Stimulated activated CD8-positive, alpha-beta memory T cell treated with anti-CD3 and anti-CD28 coated beads, Interleukin-15, amount 100 ng/mL, for 24 hours (primary cell): Measurements from ENCODE around the gene RAB31.

Experiments
- DNase-seq: peaks from one replicate; pipeline ENCODE4 v3.0.0-alpha.2; 2020; ENCODE audit warnings: low read depth

RAB31 gene

DNA sequence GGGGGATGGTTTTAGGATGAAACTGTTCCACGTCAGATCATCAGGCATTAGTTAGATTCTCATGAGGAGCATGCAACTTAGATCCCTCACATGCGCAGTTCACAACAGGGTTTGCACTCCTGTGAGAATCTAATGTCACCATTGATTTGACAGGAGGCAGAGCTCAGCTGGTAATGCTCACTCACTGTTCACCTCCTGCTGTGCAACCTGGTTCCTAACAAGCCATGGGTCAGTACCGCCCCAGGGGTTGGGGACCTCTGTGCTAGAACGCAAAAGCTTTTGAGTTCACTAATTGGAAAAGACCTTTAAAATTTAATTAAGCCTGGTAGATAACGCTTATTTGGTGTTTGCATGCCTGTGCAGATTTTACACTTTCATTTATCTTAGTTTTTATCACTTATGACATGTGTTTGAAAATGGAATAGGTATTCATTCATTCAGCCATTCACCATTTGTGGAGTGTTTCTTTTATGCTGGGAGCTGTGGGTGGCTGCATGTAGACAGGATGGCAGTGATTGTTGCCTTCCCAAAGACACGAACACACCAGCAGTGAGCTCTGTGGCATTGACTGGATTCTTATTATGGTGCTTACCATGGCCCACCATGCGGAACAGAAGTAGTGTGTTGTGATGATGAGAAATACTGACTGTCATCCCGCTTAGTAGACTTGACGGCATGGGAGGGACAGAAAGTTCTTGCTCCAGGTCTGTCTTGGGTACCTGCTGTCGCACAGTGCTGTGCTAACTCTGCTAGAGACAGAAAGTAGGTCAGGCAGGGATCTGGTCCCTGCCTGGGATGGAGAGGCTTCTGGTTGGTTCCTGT is 6.4 kb downstream of the RAB31 start:
- no peak for DNase-seq

GRCh38 chr18:9715088-9715343 is 6.9 kb downstream of the RAB31 start:
- no peak for DNase-seq

DNA sequence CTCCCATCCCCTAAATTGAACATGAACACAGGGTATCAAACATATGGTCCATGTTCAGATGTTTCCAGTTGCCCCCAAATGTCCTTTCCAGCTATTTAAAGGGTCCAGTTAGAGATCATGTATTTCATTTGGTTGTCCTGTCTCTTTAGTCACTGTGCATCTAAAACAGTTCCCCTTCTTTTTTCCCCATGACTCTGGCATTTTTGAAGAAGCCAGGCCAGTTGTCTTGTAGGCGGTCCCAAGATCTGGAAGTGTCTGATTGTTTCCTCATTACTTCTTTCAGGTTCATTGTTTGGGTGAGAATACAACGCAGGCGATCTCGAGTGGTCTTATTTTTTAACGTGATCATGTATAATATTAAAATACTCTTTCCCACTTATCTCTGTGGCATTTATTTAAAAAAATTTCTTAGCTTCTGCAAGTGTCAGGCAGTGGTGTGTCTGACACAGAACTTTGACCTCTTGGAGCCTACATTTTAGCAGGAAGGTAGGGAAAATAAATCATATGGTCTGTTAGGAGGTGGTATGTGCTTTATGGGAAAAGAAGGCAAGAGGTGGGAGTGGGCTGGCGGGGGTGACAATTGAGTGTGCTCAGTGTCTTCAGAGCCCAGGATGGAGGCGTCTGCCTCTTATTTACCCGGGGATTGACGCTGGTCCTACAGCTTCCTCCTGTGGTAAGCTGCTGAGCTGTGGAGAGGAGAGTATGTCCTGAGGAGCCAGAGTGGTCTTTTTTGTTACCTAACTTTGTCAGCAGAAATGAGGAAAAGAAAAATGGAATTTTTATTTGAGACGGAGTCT is 8.1 kb downstream of the RAB31 start:
- no peak for DNase-seq

DNA sequence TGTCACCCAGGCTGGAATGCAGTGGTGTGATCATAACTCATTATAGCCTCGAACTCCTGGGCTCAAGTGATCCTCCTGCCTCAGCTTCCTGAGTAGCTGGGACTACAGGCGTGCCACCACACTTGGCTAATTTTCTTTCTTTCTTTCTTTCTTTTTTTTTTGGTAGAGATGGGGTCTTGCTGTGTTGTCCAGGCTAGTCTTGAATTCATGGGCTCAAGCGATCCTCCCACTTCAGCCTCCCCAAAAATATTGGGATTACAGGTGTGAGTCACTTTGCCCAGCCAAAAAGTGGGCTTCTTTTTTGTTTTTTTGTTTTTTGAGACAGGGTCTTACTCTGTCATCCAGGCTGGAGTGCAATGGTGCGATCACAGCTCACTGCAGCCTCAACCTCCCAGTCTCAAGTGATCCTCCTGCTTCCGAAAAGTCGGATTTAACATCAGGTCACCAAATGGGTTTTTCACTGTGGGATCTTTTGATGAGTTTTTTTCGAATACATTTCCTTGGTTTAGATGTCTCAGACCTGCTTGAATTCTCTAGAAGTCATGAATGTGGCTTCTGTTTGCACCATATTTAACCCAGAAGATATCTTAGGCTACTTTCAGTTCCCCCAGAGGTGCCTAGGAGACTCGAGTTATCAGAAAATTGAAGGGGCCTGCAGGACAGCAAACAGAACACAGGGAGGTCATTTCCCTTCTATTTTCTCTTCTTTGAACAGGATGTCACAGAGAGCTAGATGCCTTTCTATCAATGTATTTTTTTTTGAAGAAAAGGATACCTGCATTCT is 8.9 kb downstream of the RAB31 start:
- no peak for DNase-seq

DNA sequence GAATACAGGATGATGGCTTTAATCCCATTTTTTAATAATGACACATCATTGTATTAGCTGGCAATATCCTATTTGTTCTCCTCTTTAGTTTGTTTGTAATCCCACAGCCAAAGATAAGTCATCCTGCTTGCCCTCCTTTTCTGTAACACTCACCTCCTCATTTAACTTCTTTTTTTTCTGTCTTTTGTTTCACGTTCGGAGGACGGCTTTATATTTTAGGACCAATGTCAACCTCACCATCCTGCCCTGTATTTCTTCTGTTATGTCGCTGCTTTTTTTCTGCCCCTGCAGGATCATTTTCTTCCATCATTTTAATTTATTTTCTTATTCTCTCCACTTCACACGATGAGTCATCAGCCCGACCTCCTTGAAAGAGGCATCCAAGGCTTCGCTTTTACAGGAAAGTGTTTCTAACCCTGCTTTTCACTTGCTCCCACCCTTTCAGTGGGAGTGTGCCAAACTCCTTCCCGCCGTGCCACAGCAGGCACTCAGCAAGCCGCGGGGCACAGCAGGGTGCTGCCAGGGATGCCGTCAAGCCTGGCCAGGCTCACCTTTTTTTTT is 11.4 kb downstream of the RAB31 start:
- no peak for DNase-seq

- DNase-seq: no peak
Measured at GRCh38 chr18:9720327-9720726, 12.2 kb downstream of the RAB31 start.

DNA sequence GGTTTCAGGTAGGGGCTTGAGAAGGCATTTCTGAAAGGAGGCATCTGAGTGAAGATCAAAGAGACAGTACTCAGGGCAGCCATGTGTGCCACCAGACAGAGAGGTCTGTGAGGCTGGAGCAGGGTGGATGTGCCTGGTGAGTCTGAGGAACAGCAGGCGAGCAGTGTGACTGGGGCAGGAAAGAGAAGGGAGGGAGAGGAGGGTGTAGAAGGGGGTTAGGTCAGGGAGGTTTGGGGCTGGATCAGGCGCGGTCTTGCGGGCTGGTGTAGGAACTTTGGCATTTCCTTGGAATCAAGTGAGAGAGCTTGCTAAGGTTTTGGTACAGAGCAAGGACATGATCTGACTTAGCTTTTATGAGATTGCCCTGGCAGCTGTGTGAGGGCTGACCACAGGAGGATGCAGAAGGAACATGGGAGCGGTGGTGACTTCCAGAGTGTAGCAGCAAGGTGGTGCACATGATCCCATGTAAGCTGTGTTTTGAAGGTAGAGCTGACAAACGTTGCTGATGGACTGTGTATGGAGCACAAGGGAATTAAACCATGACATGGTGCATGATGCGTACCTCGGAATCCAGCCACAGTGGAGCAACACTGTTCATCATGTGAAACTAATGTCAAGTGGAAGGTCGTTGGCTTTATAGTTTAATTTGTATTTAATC is 13.9 kb downstream of the RAB31 start:
- no peak for DNase-seq

DNA sequence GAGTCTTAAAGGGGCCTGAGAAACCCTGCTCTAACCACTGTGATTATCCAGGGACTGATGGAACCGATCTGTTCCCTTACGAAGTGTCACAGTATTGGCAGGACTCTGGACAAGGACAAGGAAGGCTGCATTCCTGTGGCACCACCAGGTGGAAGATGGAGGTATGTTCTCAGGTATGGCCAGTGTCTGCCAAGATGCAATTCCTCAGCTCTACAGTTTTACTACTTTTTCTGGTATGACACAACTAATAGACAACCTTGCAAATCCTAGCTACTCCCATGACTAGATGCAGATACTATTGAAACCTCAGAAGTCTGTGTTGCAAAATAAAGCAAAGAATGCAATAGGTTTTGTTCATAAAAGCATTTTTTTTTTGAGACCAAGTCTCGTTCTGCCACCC is 14.6 kb downstream of the RAB31 start:
- no peak for DNase-seq

GRCh38 chr18:9724797-9725585 is 16.9 kb downstream of the RAB31 start:
- no peak for DNase-seq

GRCh38 chr18:9726175-9726574 is 18.1 kb downstream of the RAB31 start:
- no peak for DNase-seq

DNA sequence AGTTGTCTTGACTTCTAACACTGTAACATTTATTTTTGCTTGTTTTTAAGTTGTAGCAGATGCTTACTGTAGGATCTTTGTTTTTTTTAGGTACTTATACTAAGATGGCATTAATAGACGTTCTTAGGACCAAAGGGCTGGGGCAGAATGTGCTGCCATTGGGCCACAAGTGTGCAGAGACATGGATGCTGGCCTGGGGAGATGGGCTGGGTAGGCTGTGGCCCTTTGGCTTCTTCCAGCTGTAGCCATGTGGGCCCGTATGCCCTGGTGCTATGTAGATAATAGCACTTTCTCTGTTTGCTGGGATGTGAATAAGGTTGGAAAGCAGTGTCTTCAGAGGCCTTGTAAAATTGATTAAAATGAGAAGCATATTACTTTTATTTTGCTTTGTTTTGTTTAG is 18.8 kb downstream of the RAB31 start:
- DNase-seq: no peak

GRCh38 chr18:9730786-9731185 is 22.7 kb downstream of the RAB31 start:
- no peak for DNase-seq

DNA sequence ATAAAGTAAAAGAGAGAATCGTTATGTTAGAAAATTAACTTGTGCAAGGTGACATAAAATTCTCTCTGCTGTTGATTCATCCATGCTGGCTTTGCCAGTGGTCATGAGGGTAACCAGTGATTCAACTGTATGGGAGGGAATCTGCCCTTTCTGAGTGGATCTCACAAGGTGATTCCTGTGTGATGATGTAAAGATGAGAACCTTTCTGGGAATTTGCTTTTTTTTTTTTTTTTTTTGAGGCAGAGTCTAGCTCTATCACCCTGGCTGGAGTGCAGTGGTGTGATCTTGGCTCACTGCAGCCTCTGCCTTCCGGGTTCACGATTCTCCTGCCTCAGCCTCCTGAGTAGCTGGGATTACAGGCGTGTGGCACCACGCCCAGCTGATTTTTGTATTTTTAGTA is 23.3 kb downstream of the RAB31 start:
- DNase-seq: no peak

DNA sequence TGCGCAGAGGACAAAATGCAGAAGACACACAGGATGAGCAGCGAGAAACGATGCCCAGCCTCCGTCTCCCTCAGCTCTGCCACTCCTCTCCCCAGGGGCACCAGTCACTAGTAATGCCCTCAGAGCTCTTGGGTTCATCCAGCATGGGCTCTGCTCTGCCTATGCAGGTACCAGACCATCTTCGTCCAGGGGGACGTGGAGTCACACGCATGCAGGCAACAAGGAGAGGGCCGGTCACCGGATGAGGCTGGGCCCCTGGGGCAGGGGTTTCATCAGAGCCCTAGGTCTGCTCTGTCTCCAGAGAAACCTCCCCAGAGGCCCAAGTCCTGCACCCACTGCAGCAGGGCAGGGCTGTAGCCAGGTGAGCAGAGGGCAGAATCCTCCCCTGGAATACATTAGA is 23.9 kb downstream of the RAB31 start:
- no peak for DNase-seq

DNA sequence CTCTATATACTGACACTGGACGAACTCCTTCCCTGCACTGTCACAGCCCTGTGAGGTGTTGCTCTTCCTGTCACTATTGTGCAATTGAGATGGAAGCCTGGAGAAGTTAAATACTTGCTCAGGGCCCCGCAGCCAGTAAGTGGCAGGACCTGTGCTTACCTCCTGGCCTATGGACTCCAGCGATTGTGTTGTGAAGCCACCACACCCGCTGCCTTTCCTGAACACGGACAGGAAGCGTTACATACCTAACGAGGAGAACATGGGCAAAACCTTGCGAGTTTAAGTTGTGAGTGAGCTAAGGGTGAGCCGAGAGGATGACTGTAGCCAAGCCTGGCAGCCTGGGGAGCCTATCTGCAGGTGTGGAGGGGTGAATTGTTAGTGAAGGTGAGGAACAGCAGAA is 26.1 kb downstream of the RAB31 start:
- DNase-seq: no peak

GRCh38 chr18:9735238-9735637 is 27.1 kb downstream of the RAB31 start:
- DNase-seq: no peak

GRCh38 chr18:9735879-9736278 is 27.8 kb downstream of the RAB31 start:
- no peak for DNase-seq

DNA sequence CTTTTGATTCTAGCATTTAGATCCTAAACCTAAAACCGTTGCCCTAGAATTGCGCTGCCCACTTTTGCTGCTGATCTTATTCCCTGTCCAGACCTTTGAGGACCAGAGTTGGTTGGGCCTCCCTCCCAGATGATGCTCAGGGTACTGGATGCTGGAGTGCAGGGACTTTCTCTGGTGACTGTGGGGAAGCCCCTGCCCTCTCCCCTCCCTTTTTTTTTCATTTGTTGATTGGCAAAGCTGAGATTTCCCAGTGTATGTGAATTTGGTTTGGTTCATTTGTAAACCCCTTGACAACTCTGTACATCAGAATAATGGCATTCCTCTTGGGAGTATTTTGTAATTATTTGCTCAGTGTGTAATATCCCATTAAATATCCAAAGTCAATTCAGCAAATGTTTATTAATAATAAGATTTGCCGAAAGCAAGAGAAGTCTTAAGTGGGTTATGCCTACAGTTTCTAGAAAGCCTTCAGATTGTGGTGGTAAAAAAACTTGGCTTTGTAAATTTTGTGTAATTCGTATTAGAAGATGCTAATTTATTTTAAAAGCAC is 28.3 kb downstream of the RAB31 start:
- no peak for DNase-seq

GRCh38 chr18:9737006-9737405 is 28.9 kb downstream of the RAB31 start:
- DNase-seq: no peak

GRCh38 chr18:9737472-9738121 is 29.5 kb downstream of the RAB31 start:
- DNase-seq: no peak
